ENCODE results near the gene RD3L.

DNA sequence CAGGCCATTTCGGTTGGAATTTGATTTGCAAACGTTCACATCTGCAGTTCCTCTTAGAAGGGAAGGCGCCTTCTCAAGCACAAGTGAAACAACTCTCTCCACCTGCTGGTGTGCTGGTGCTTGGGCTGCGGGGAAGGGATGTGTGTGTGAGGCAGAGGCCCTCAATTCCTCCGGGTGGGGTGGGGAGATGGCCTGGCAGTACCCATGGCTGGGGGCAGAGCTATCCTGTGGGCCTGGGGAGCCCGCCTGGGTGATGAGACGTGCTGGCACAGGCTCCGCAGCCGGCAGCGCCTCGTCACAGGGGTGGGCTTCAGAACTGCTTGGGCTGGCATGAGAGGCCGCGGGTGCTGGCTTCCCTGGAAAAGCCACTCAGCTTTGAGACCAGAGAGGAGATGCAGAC is 43.0 kb downstream of the RD3L start:
- TF ChIP-seq, protein P1, sequence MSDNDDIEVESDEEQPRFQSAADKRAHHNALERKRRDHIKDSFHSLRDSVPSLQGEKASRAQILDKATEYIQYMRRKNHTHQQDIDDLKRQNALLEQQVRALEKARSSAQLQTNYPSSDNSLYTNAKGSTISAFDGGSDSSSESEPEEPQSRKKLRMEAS (IDR thresholded peaks at IDR 0.05; ENCODE audit: low read depth, low read length): no peak
- TF ChIP-seq, protein P2, sequence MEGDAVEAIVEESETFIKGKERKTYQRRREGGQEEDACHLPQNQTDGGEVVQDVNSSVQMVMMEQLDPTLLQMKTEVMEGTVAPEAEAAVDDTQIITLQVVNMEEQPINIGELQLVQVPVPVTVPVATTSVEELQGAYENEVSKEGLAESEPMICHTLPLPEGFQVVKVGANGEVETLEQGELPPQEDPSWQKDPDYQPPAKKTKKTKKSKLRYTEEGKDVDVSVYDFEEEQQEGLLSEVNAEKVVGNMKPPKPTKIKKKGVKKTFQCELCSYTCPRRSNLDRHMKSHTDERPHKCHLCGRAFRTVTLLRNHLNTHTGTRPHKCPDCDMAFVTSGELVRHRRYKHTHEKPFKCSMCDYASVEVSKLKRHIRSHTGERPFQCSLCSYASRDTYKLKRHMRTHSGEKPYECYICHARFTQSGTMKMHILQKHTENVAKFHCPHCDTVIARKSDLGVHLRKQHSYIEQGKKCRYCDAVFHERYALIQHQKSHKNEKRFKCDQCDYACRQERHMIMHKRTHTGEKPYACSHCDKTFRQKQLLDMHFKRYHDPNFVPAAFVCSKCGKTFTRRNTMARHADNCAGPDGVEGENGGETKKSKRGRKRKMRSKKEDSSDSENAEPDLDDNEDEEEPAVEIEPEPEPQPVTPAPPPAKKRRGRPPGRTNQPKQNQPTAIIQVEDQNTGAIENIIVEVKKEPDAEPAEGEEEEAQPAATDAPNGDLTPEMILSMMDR (IDR thresholded peaks at IDR 0.05 in 2 of 3, conservative IDR thresholded peaks at IDR 0.05 in 1 of 3; ENCODE audit: control insufficient read depth in 2 of 3, extremely low read depth in 1 of 3, insufficient read depth in 1 of 3, low read depth in 3 of 3, low read length in 3 of 3): no peak
- TF ChIP-seq TCF12 (IDR thresholded peaks at IDR 0.05; ENCODE audit: low read depth, low read length): no peak
- TF ChIP-seq HDAC2 (IDR thresholded peaks at IDR 0.05): no peak
- TF ChIP-seq, protein P3, sequence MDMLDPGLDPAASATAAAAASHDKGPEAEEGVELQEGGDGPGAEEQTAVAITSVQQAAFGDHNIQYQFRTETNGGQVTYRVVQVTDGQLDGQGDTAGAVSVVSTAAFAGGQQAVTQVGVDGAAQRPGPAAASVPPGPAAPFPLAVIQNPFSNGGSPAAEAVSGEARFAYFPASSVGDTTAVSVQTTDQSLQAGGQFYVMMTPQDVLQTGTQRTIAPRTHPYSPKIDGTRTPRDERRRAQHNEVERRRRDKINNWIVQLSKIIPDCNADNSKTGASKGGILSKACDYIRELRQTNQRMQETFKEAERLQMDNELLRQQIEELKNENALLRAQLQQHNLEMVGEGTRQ (IDR thresholded peaks at IDR 0.05; ENCODE audit: borderline replicate concordance, low read depth, low read length): no peak
- TF ChIP-seq ATF7 (IDR thresholded peaks at IDR 0.05; ENCODE audit: low read depth): no peak
- TF ChIP-seq CREB1 (IDR thresholded peaks at IDR 0.05; ENCODE audit: low read depth): no peak
- no peak for TF ChIP-seq POLR2A (IDR thresholded peaks at IDR 0.05; ENCODE audit: low read depth, low read length)
- TF ChIP-seq YBX1 (IDR thresholded peaks at IDR 0.05): no peak
- TF ChIP-seq SP1 (IDR thresholded peaks at IDR 0.05; ENCODE audit: low read depth, low read length): no peak
